Endothelial cell of umbilical vein (primary cell): Measurements from ENCODE around the gene SPINDOC. TPM values are rescaled to one million over a fixed set of nuclear protein-coding genes. Genes with fewer than 3 reads are reported as not detected.

Experiments
- BruUV-seq: library from RNA; stranded (reverse); fragments of 400-500 nt; replicated peaks from 2 replicates; lab custom pipeline; 2021; lab: Mats Ljungman, UMichigan
- CTCF ChIA-PET: fragments of 300-600, 350-600 bp; sonication (Branson Sonifier 250); formaldehyde crosslinking; loops from one replicate; lab custom pipeline; 2021; ENCODE audit warnings: antibody characterized with exemption, inconsistent platforms; lab: Charles Lee
- POLR2A ChIA-PET: fragments of 300-600, 350-600 bp; sonication (Branson Sonifier 250); formaldehyde crosslinking; loops from one replicate; lab custom pipeline; 2021; ENCODE audit warnings: antibody characterized with exemption, inconsistent platforms; lab: Charles Lee
- DNase-seq: peaks from one replicate; pipeline ENCODE4 v3.0.0-alpha.2; 2011; ENCODE audit warnings: low read depth, low spot score
- FAIRE-seq: peaks from 2 replicates; lab custom pipeline; 2011; peaks lifted over from hg19 to GRCh38; lab: Jason Lieb, UNC
- H2AFZ ChIP-seq: 2 replicates; pipeline ENCODE4 v1.6.0; 2012; ENCODE audit warnings: low read depth, low read length, control low read depth, inconsistent platforms
- H3K27ac ChIP-seq: 2 replicates; pipeline ENCODE4 v1.5.1; 2011; ENCODE audit warnings: low read depth, mild to moderate bottlenecking, control low read depth, low read length, moderate library complexity; ENCODE audit not compliant: insufficient read depth
- H3K27me3 ChIP-seq, 2 experiments: 2 replicates each; pipeline versions ENCODE4 v1.6.0 to v1.6.1; 2011; ENCODE audit warnings: low read length in 2 of 2, mixed read lengths in 1 of 2; ENCODE audit not compliant: control insufficient read depth in 2 of 2, insufficient read depth in 2 of 2
- H3K36me3 ChIP-seq, 2 experiments: 2 replicates in 1 of 2; 3 replicates in 1 of 2; pipeline ENCODE4 v1.5.1; 2011; ENCODE audit warnings: low read length in 2 of 2, mild to moderate bottlenecking in 1 of 2, moderate library complexity in 1 of 2; ENCODE audit not compliant: control insufficient read depth in 2 of 2, insufficient read depth in 2 of 2; ENCODE audit errors: extremely low read depth in 1 of 2
- H3K4me1 ChIP-seq: 3 replicates; pipeline ENCODE4 v1.5.1; 2011; ENCODE audit warnings: mild to moderate bottlenecking, low read length; ENCODE audit not compliant: control insufficient read depth, insufficient read depth; ENCODE audit errors: extremely low read depth
- H3K4me2 ChIP-seq: 2 replicates; pipeline ENCODE4 v1.6.1; 2011; ENCODE audit warnings: low read length, control low read depth, mixed read lengths; ENCODE audit not compliant: insufficient read depth
- H3K4me3 ChIP-seq, 3 experiments: fragments of 200-600 bp in 1 of 3; sonication (generic), shearing (Covaris generic) in 1 of 3; replicated peaks in 1 of 3; 2 replicates each; pipeline ENCODE4 v1.5.1; 2011 to 2016; ENCODE audit warnings: control low read depth in 3 of 3, low read length in 3 of 3, mild to moderate bottlenecking in 2 of 3, inconsistent platforms in 1 of 3, low read depth in 1 of 3, moderate library complexity in 1 of 3; ENCODE audit not compliant: insufficient read depth in 1 of 3
- H3K79me2 ChIP-seq: 2 replicates; pipeline ENCODE4 v1.6.0; 2012; ENCODE audit warnings: low read length, inconsistent platforms; ENCODE audit not compliant: control insufficient read depth, insufficient read depth
- H3K9ac ChIP-seq: replicated peaks from 2 replicates; pipeline ENCODE3; 2011; ENCODE audit warnings: low read length, control low read depth; ENCODE audit not compliant: insufficient read depth; ENCODE audit errors: extremely low read depth
- H3K9me1 ChIP-seq: replicated peaks from 3 replicates; pipeline ENCODE4 v1.6.0; 2011; ENCODE audit warnings: mild to moderate bottlenecking, low read length; ENCODE audit not compliant: control insufficient read depth, insufficient read depth; ENCODE audit errors: extremely low read depth
- H3K9me3 ChIP-seq: replicated peaks from 2 replicates; pipeline ENCODE4 v1.5.1; 2012; ENCODE audit warnings: low read length, inconsistent platforms; ENCODE audit not compliant: control insufficient read depth, insufficient read depth
- H4K20me1 ChIP-seq: replicated peaks from 2 replicates; pipeline ENCODE3; 2011; ENCODE audit warnings: mild to moderate bottlenecking, low read length; ENCODE audit not compliant: control insufficient read depth, insufficient read depth; ENCODE audit errors: extremely low read depth
- CTCF ChIP-seq, 2 donors: IDR thresholded peaks; 1 replicate in 1 of 2; 2 replicates in 1 of 2; pipeline ENCODE4 v1.5.1; 2011; ENCODE audit warnings: low read length in 2 of 2, mild to moderate bottlenecking in 2 of 2, moderate library complexity in 2 of 2, control low read depth in 1 of 2, inconsistent platforms in 1 of 2, low read depth in 1 of 2; ENCODE audit not compliant: insufficient read depth in 1 of 2; ENCODE audit errors: extremely low read depth in 1 of 2
- EZH2 ChIP-seq: IDR thresholded peaks from 2 replicates; pipeline ENCODE4 v1.6.1; 2012; ENCODE audit warnings: borderline replicate concordance, low read depth, mild to moderate bottlenecking, moderate library complexity, low read length, inconsistent platforms; ENCODE audit not compliant: severe bottlenecking
- FOS ChIP-seq: IDR thresholded peaks from 2 replicates; pipeline ENCODE4 v1.6.1; 2011; ENCODE audit warnings: mild to moderate bottlenecking, low read length, moderate library complexity, borderline replicate concordance; ENCODE audit not compliant: insufficient read depth
- GATA2 ChIP-seq: IDR thresholded peaks from 2 replicates; pipeline ENCODE4 v1.7.0; 2011; ENCODE audit warnings: low read depth, mild to moderate bottlenecking, moderate library complexity, mixed read lengths, low read length; ENCODE audit not compliant: insufficient read length, insufficient read depth
- JUN ChIP-seq: IDR thresholded peaks from 2 replicates; pipeline ENCODE4 v1.6.1; 2011; ENCODE audit warnings: borderline replicate concordance, low read depth; ENCODE audit not compliant: insufficient read length, insufficient read depth
- MAX ChIP-seq: IDR thresholded peaks from 2 replicates; pipeline ENCODE4 v1.6.1; 2011; ENCODE audit not compliant: insufficient read depth, insufficient read length
- MYC ChIP-seq: IDR thresholded peaks from one replicate; pipeline ENCODE4 v1.6.1; 2011; ENCODE audit warnings: mild to moderate bottlenecking, low read depth, low read length
- POLR2A ChIP-seq: IDR thresholded peaks from 2 replicates; pipeline ENCODE4 v1.6.1; 2012; ENCODE audit warnings: low read depth, mild to moderate bottlenecking, control low read depth, low read length
- POLR2AphosphoS5 ChIP-seq: IDR thresholded peaks from 2 replicates; pipeline ENCODE4 v1.6.1; 2012; ENCODE audit warnings: low read depth, mild to moderate bottlenecking, control low read depth, low read length, moderate library complexity; ENCODE audit not compliant: insufficient read depth
- dilution Hi-C: fragments of 300-500 bp; cut with MboI; formaldehyde crosslinking; loops from one replicate; pipeline ENCODE4 v1.15.0; 2019; ENCODE audit warnings: low sequenced_read_pairs; ENCODE audit not compliant: extremely low pct_ligation_motif_present
- intact Hi-C: fragments of 100-400 bp; cut with micrococcal nuclease; formaldehyde crosslinking; loops from one replicate; pipeline ENCODE4 v1.10.0; 2022
- polyA plus RNA-seq, 4 experiments: library from polyadenylated mRNA; depleted of rRNA in 3 of 4; stranded (reverse) in 3 of 4; unstranded in 1 of 4; fragments of >200 nt; gene quantifications; 2 replicates each; pipeline versions ENCODE4 v1.2.1 to v1.2.3, GENCODE V29; 2011 to 2012; ENCODE audit warnings: missing spikeins in 1 of 4
- total RNA-seq: library from RNA; stranded (reverse); gene quantifications from 2 replicates; pipeline ENCODE4 v1.2.3, GENCODE V29; 2021

Gene SPINDOC
- total and polyA plus RNA-seq, 2 donors (not counting 3 experiments of a cell fraction or from before 2014, with no cell fraction given): 29.4 to 54.5 TPM

- no peak overlapping the region for H3K4me2 ChIP-seq
- peaks cover 0 to 6% of the 10 kb centered on the region in 2 experiments for H3K27me3 ChIP-seq
- dilution Hi-C loops (no loop called here), intact Hi-C loops (loop anchor here (2.0 kb wide), 1 partner anchor 173 kb away; the partner anchor contains the start of gene NAA40)
- H3K4me1 ChIP-seq: peaks cover 23% of the 10 kb centered on the region
- no peaks in the 10 kb centered on the region for H3K9me3 ChIP-seq
- H3K79me2 ChIP-seq: peaks cover 15% of the 10 kb centered on the region
- H2AFZ ChIP-seq: no peak overlapping the region
- no peaks in the 10 kb centered on the region for H4K20me1 ChIP-seq
- no peak overlapping the region for H3K9ac ChIP-seq
- TF ChIP-seq FOS (no peak), POLR2AphosphoS5 (no peak), EZH2 (no peak), MAX (no peak)
- no peak overlapping the region for H3K4me3 ChIP-seq
- H3K27ac ChIP-seq: no peak overlapping the region
- no TSS peak for BruUV-seq
- POLR2A ChIA-PET: no interaction called here
- no peaks in the 10 kb centered on the region for H3K9me1 ChIP-seq
- CTCF ChIA-PET: interaction anchor here (1.1 to 4.6 kb wide), 3 partner anchors 48 to 235 kb away, joined by 3 to 55 read pairs (median 6); no protein-coding TSS in a partner anchor
- no peak for FAIRE-seq
- H3K36me3 ChIP-seq: peaks cover 5 to 7% of the 10 kb centered on the region in 2 experiments
- DNase-seq: no peak
Measured at GRCh38 chr11:63765688-63766241, 47.5 kb upstream of the SPINDOC start.

- no peak for FAIRE-seq
- Histone ChIP-seq H2AFZ (no peak overlapping the region), H3K9me3 (no peaks in the 10 kb centered on the region), H3K79me2 (peaks cover 15% of the 10 kb centered on the region), H3K27me3 (peaks cover 0 to 6% of the 10 kb centered on the region in 2 experiments), H3K9ac (no peak overlapping the region), H4K20me1 (no peaks in the 10 kb centered on the region), H3K9me1 (no peaks in the 10 kb centered on the region), H3K4me1 (peaks cover 23% of the 10 kb centered on the region), H3K27ac (no peak overlapping the region), H3K4me3 (peak overlapping the region in 2 of 3 experiments; percentile 84 to 91), H3K4me2 (peak overlapping the region; percentile 81), H3K36me3 (peaks cover 2 to 5% of the 10 kb centered on the region in 2 experiments)
- BruUV-seq: no TSS peak
- TF ChIP-seq MYC: no peak
- no peak for TF ChIP-seq CTCF (IDR thresholded peaks at IDR 0.05; ENCODE audit: extremely low read depth in 1 of 2, insufficient read depth in 1 of 2, low read depth in 1 of 2, low read length in 2 of 2)
- no peak for TF ChIP-seq EZH2
- no peak for TF ChIP-seq POLR2A
- TF ChIP-seq JUN: no peak
- TF ChIP-seq GATA2: no peak
- TF ChIP-seq MAX: no peak
- TF ChIP-seq FOS: no peak
- intact Hi-C loops: loop anchor here (1.0 to 2.0 kb wide), 5 partner anchors 47 to 382 kb away; partner anchors contain the start of genes NAA40 and SPINDOC
- POLR2A ChIA-PET: no interaction called here
- CTCF ChIA-PET: interaction anchor here (0.6 to 4.6 kb wide), 10 partner anchors 12 to 234 kb away, joined by 3 to 55 read pairs (median 6); partner anchors contain the start of gene RCOR2
- DNase-seq: no peak
- dilution Hi-C loops: no loop called here
Measured at GRCh38 chr11:63766531-63767235, 46.6 kb upstream of the SPINDOC start.
